ENCODE measurements around the gene EML4.

- TF ChIP-seq CTCF (IDR thresholded peaks at IDR 0.05), result no peak
- TF ChIP-seq POLR2A (IDR thresholded peaks at IDR 0.05), result no peak
Measured at GRCh38 chr2:42183775-42184174, 14.6 kb downstream of the EML4 start.
